Mucosa of descending colon (tissue), 3 donors: ENCODE data around the gene PMS1. TPM values are rescaled to one million over a fixed set of nuclear protein-coding genes. Genes with fewer than 3 reads are reported as not detected.

Experiments
- ATAC-seq: fragments of 200-7000 bp; cut with Tn5 transposase; one replicate; pipeline ENCODE4 v1.9.1; 2020; ENCODE audit warnings: mild to moderate bottlenecking, moderate library complexity
- DNase-seq, 3 donors: peaks; one replicate each; pipeline ENCODE4 v3.0.0-alpha.2; 2020
- H3K36me3 ChIP-seq: fragments of 200-600 bp; one replicate; pipeline ENCODE4 v1.8.0; 2021; ENCODE audit warnings: low read depth, mild to moderate bottlenecking
- H3K4me1 ChIP-seq: fragments of 200-600 bp; one replicate; pipeline ENCODE4 v1.8.0; 2021; ENCODE audit warnings: low read depth, mild to moderate bottlenecking
- H3K4me3 ChIP-seq: fragments of 200-600 bp; one replicate; pipeline ENCODE4 v1.8.0; 2021; ENCODE audit warnings: mild to moderate bottlenecking
- H3K9me3 ChIP-seq: fragments of 200-600 bp; one replicate; pipeline ENCODE4 v1.8.0; 2021; ENCODE audit warnings: mild to moderate bottlenecking
- intact Hi-C, 2 donors: fragments of 100-400 bp; cut with DNase I in 1 of 2; cut with micrococcal nuclease in 1 of 2; formaldehyde crosslinking; loops; one replicate each; pipeline versions ENCODE4 v1.11.0 to v1.11.1; 2022; cut with DNase I, micrococcal nuclease
- total RNA-seq, 3 donors: library from RNA; stranded (reverse); fragmentation: NEBNext Ultra II Directional in 2 of 3; extraction: Animal tissue kit (Norgen Biotek cat#: 25700) in 2 of 3; gene quantifications; one replicate each; pipeline versions ENCODE4 v1.2.1 to v1.2.4, GENCODE V29; 2021 to 2023
- TF ChIP-seq, protein P1 (sequence below): fragments of 200-600 bp; IDR thresholded peaks from one replicate; pipeline ENCODE4 v1.8.0; 2022; ENCODE audit warnings: antibody characterized with exemption, mild to moderate bottlenecking
- donor health status: DM: no; HTN: no; CAD: no; lungs with moderate emphysema.
- donor health status: DM: no; HTN: no; CAD: no.
- donor health status: DM: no; HTN: yes; CAD: no.

PMS1 gene
- total RNA-seq, 3 donors from 2014 or later, result 13.5 to 30.3 (median 17.2) TPM

- Histone ChIP-seq H3K4me1 (no peaks in the 10 kb centered on the region), H3K4me3 (no peak overlapping the region), H3K9me3 (no peaks in the 10 kb centered on the region), H3K36me3 (no peaks in the 10 kb centered on the region)
- TF ChIP-seq, protein P1, sequence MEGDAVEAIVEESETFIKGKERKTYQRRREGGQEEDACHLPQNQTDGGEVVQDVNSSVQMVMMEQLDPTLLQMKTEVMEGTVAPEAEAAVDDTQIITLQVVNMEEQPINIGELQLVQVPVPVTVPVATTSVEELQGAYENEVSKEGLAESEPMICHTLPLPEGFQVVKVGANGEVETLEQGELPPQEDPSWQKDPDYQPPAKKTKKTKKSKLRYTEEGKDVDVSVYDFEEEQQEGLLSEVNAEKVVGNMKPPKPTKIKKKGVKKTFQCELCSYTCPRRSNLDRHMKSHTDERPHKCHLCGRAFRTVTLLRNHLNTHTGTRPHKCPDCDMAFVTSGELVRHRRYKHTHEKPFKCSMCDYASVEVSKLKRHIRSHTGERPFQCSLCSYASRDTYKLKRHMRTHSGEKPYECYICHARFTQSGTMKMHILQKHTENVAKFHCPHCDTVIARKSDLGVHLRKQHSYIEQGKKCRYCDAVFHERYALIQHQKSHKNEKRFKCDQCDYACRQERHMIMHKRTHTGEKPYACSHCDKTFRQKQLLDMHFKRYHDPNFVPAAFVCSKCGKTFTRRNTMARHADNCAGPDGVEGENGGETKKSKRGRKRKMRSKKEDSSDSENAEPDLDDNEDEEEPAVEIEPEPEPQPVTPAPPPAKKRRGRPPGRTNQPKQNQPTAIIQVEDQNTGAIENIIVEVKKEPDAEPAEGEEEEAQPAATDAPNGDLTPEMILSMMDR, result no peak
- intact Hi-C loops, result no loop called here
- ATAC-seq, result no peak
- no peak for DNase-seq
These were observed 116.5 kb downstream of the PMS1 start for GRCh38 chr2:189900726-189901125.

- intact Hi-C loops, result no loop called here
- DNase-seq (no peak), ATAC-seq (no peak)
- Histone ChIP-seq H3K36me3 (no peaks in the 10 kb centered on the region), H3K4me1 (no peaks in the 10 kb centered on the region), H3K4me3 (no peak overlapping the region), H3K9me3 (no peaks in the 10 kb centered on the region)
- TF ChIP-seq, protein P1, result no peak
These were observed 117.4 kb downstream of the PMS1 start for GRCh38 chr2:189901664-189902063.

DNA sequence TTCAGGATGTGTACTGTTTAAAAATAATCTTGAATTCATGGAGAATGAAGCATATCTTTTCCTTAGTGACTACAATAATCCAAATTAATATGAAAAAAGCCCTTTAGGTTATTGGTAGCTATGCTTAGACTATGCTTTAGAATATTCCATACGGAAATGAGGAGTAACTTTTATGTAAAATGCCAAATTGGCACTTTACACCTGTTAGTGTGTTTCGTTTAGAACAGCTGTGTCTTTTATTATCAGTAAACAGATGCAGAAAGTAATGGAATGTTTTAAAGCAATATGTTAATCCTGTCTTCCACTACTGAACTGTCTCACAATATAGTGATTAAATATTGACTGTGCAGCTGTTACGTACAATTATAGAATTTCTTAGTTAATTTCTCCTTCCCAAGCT is 129.6 kb downstream of the PMS1 start:
- TF ChIP-seq, protein P1, result no peak
- H3K4me1 ChIP-seq, result no peaks in the 10 kb centered on the region

GRCh38 chr2:189916651-189917050 is 132.4 kb downstream of the PMS1 start:
- Histone ChIP-seq H3K4me3 (no peak overlapping the region), H3K36me3 (no peaks in the 10 kb centered on the region), H3K9me3 (no peaks in the 10 kb centered on the region), H3K4me1 (no peaks in the 10 kb centered on the region)
- intact Hi-C loops, result no loop called here
- DNase-seq (no peak), ATAC-seq (no peak)
- TF ChIP-seq, protein P1, result no peak

More for the DNA sequence above, 129.6 kb downstream of the PMS1 start:
- intact Hi-C loops, result no loop called here
- DNase-seq (no peak), ATAC-seq (no peak)
- Histone ChIP-seq H3K4me3 (no peak overlapping the region), H3K9me3 (no peaks in the 10 kb centered on the region), H3K36me3 (no peaks in the 10 kb centered on the region)

Other genes with a start within 250 kb of the PMS1 start
- gene SLC40A1, start 203.7 kb upstream of the PMS1 start, total RNA-seq, result 100 to 1,000 TPM in 2 of 3 donors, 10 to 100 TPM in 1; 95.4 to 212 (median 155) TPM
- 10 to 100 TPM; 19.0 to 40.2 (median 19.1) TPM for gene ASNSD1, start 123.0 kb upstream of the PMS1 start, total RNA-seq
- 10 to 100 TPM in 2 of 3 donors, 1 to 10 TPM in 1; 7.8 to 14.2 (median 14.1) TPM for gene ANKAR, start 109.8 kb upstream of the PMS1 start, total RNA-seq
- 1 to 10 TPM; 3.9 to 5.1 (median 4.3) TPM for gene OSGEPL1, start 21.7 kb upstream of the PMS1 start, total RNA-seq
- gene ORMDL1, start 111 bp upstream of the PMS1 start, total RNA-seq, result 10 to 100 TPM; 41.9 to 47.2 (median 44.5) TPM